HCT116 (cell line): ENCODE results near the gene CHRNA7. TPM values are rescaled to one million over a fixed set of nuclear protein-coding genes. Genes with fewer than 3 reads are reported as not detected.
A peak's percentile ranks its signal among the peaks of the same experiment; 100 is the strongest.

ENCODE experiments used
- ATAC-seq: fragments of 200-7000 bp; cut with Tn5 transposase; 2 replicates; pipeline ENCODE4 v1.9.1; 2020; ENCODE audit warnings: mild to moderate bottlenecking, moderate library complexity
- BruUV-seq: library from RNA; stranded (reverse); fragments of 400-500 nt; replicated peaks from 2 replicates; lab custom pipeline; 2021; lab: Mats Ljungman, UMichigan
- CTCF ChIA-PET: fragments of 300-600 bp; sonication (Branson Sonifier 250); formaldehyde crosslinking; loops from one replicate; lab custom pipeline; 2021; ENCODE audit warnings: antibody characterized with exemption; lab: Charles Lee
- POLR2A ChIA-PET: fragments of 300-600, 350-600 bp; sonication (Branson Sonifier 250); formaldehyde crosslinking; loops from one replicate; lab custom pipeline; 2021; ENCODE audit warnings: antibody characterized with exemption; lab: Charles Lee
- RAD21 ChIA-PET, 2 experiments: fragments of 300-600 bp; sonication (Branson Sonifier 250); formaldehyde crosslinking; loops; one replicate each; lab custom pipeline; 2023; ENCODE audit warnings: low total read pairs in 2 of 2; ENCODE audit not compliant: uncharacterized antibody in 2 of 2, unreplicated experiment in 2 of 2, low non-redundant PET in 1 of 2; lab: Charles Lee
- DNase-seq: peaks from one replicate; pipeline ENCODE4 v3.0.0-alpha.2; 2010; ENCODE audit warnings: low read depth, low spot score
- H2AFZ ChIP-seq: fragments of 200-600 bp; shearing (Covaris generic), sonication (generic); 2 replicates; pipeline ENCODE4 v1.6.1; 2017; ENCODE audit warnings: low read depth, mixed run types, mixed read lengths, antibody characterized with exemption, low read length; ENCODE audit not compliant: poor library complexity, severe bottlenecking
- H3K27ac ChIP-seq: 2 replicates; pipeline ENCODE4 v1.5.1; 2012; ENCODE audit warnings: low read depth, low read length
- H3K27me3 ChIP-seq: fragments of 200-600 bp; sonication (generic); 2 replicates; pipeline ENCODE4 v1.6.1; 2016; ENCODE audit warnings: mixed run types, low read length, mixed read lengths; ENCODE audit not compliant: insufficient read depth
- H3K36me3 ChIP-seq, 2 experiments: fragments of 200-500 bp in 1 of 2; fragments of 200-600 bp in 1 of 2; sonication (Bioruptor generic) in 1 of 2; sonication (generic) in 1 of 2; 2 replicates each; pipeline versions ENCODE4 v1.5.1 to v1.6.1; 2014 to 2016; ENCODE audit warnings: low read length in 2 of 2, inconsistent platforms in 1 of 2, mixed read lengths in 1 of 2, mixed run types in 1 of 2; ENCODE audit not compliant: insufficient read depth in 2 of 2, control insufficient read depth in 1 of 2
- H3K4me1 ChIP-seq, 2 experiments: fragments of 200-600 bp in 1 of 2; sonication (generic) in 1 of 2; 2 replicates each; pipeline versions ENCODE4 v1.5.1 to v1.6.1; 2012 to 2017; ENCODE audit warnings: low read length in 2 of 2, inconsistent platforms in 1 of 2, mild to moderate bottlenecking in 1 of 2, mixed read lengths in 1 of 2, mixed run types in 1 of 2, moderate library complexity in 1 of 2; ENCODE audit not compliant: insufficient read depth in 2 of 2, control insufficient read depth in 1 of 2
- H3K4me2 ChIP-seq: fragments of 200-600 bp; sonication (generic); 2 replicates; pipeline ENCODE4 v1.6.1; 2017; ENCODE audit warnings: mixed run types, low read length, mixed read lengths
- H3K4me3 ChIP-seq, 2 experiments: fragments of 200-600 bp in 1 of 2; sonication (generic) in 1 of 2; replicated peaks in 1 of 2; 2 replicates each; pipeline ENCODE4 v1.5.1; 2011 to 2016; ENCODE audit warnings: low read length in 2 of 2, control low read depth in 1 of 2, low read depth in 1 of 2, mild to moderate bottlenecking in 1 of 2, mixed read lengths in 1 of 2, mixed run types in 1 of 2
- H3K79me2 ChIP-seq: fragments of 200-600 bp; sonication (generic); 2 replicates; pipeline ENCODE4 v1.6.1; 2017; ENCODE audit warnings: mild to moderate bottlenecking, mixed run types, low read length, moderate library complexity, mixed read lengths; ENCODE audit not compliant: insufficient read depth
- H3K9ac ChIP-seq: fragments of 200-600 bp; sonication (generic); 2 replicates; pipeline ENCODE4 v1.6.1; 2016; ENCODE audit warnings: low read length, mixed read lengths
- H3K9me2 ChIP-seq: fragments of 200-600 bp; sonication (generic), shearing (Covaris generic); 2 replicates; pipeline ENCODE4 v1.6.1; 2017; ENCODE audit warnings: mixed run types, mild to moderate bottlenecking, moderate library complexity; ENCODE audit not compliant: insufficient read depth
- H3K9me3 ChIP-seq, 2 experiments: fragments of 200-500 bp in 1 of 2; fragments of 200-600 bp in 1 of 2; sonication (Bioruptor generic) in 1 of 2; sonication (generic) in 1 of 2; 2 replicates each; pipeline ENCODE4 v1.6.1; 2014 to 2017; ENCODE audit warnings: low read length in 2 of 2, mixed read lengths in 2 of 2, inconsistent platforms in 1 of 2, low read depth in 1 of 2, mild to moderate bottlenecking in 1 of 2, mixed run types in 1 of 2, moderate library complexity in 1 of 2; ENCODE audit not compliant: control insufficient read depth in 1 of 2, insufficient read depth in 1 of 2
- H4K20me1 ChIP-seq: fragments of 200-600 bp; sonication (generic), shearing (Covaris generic); 2 replicates; pipeline ENCODE4 v1.6.1; 2017; ENCODE audit warnings: mixed run types, mild to moderate bottlenecking, moderate library complexity; ENCODE audit not compliant: insufficient read depth
- EGR1 ChIP-seq: IDR thresholded peaks from 2 replicates; pipeline ENCODE4 v1.6.1; 2012; ENCODE audit warnings: low read depth
- EZH2phosphoT487 ChIP-seq: fragments of 200-600 bp; IDR thresholded peaks from 2 replicates; pipeline ENCODE4 v1.6.1; 2018; ENCODE audit warnings: antibody characterized with exemption, borderline replicate concordance
- FOSL1 ChIP-seq: IDR thresholded peaks from 2 replicates; pipeline ENCODE4 v1.6.1; 2012; ENCODE audit warnings: low read depth
- POLR2A ChIP-seq: IDR thresholded peaks from 2 replicates; pipeline ENCODE4 v1.7.0; 2011; ENCODE audit warnings: borderline replicate concordance; ENCODE audit not compliant: insufficient read depth, insufficient read length; ENCODE audit errors: extremely low read depth
- POLR2AphosphoS5 ChIP-seq: IDR thresholded peaks from 2 replicates; pipeline ENCODE4 v1.6.1; 2011; ENCODE audit warnings: mild to moderate bottlenecking, low read depth, low read length, moderate library complexity
- SRF ChIP-seq: IDR thresholded peaks from 2 replicates; pipeline ENCODE4 v1.6.1; 2012; ENCODE audit warnings: low read depth
- TCF7L2 ChIP-seq: IDR thresholded peaks from 2 replicates; pipeline ENCODE4 v1.7.0; 2011; ENCODE audit warnings: borderline replicate concordance, inconsistent platforms; ENCODE audit not compliant: insufficient read depth, insufficient read length; ENCODE audit errors: extremely low read depth
- intact Hi-C: fragments of 100-400 bp; cut with micrococcal nuclease; formaldehyde crosslinking; loops from 2 replicates; pipeline ENCODE4 v1.10.0; 2022
- total RNA-seq: library from RNA; stranded (reverse); gene quantifications from one replicate; pipeline ENCODE4 v1.2.1, GENCODE V29; 2021; ENCODE audit not compliant: unreplicated experiment
- TF ChIP-seq, protein P1 (sequence below): IDR thresholded peaks from 2 replicates; pipeline ENCODE4 v1.6.1; 2012
- TF ChIP-seq, protein P2 (sequence below), 3 experiments: fragments of 200-600 bp in 1 of 3; sonication (generic) in 1 of 3; IDR thresholded peaks in 2 of 3; conservative IDR thresholded peaks in 1 of 3; 2 replicates each; pipeline ENCODE4 v1.5.1; 2012 to 2017; ENCODE audit warnings: low read depth in 2 of 3, low read length in 2 of 3, antibody characterized with exemption in 1 of 3, borderline replicate concordance in 1 of 3, control low read depth in 1 of 3, mild to moderate bottlenecking in 1 of 3, mixed read lengths in 1 of 3, mixed run types in 1 of 3, moderate library complexity in 1 of 3; ENCODE audit not compliant: insufficient read depth in 1 of 3

Gene CHRNA7
- total RNA-seq, 1 experiment from 2014 or later: 6.8 TPM

DNA sequence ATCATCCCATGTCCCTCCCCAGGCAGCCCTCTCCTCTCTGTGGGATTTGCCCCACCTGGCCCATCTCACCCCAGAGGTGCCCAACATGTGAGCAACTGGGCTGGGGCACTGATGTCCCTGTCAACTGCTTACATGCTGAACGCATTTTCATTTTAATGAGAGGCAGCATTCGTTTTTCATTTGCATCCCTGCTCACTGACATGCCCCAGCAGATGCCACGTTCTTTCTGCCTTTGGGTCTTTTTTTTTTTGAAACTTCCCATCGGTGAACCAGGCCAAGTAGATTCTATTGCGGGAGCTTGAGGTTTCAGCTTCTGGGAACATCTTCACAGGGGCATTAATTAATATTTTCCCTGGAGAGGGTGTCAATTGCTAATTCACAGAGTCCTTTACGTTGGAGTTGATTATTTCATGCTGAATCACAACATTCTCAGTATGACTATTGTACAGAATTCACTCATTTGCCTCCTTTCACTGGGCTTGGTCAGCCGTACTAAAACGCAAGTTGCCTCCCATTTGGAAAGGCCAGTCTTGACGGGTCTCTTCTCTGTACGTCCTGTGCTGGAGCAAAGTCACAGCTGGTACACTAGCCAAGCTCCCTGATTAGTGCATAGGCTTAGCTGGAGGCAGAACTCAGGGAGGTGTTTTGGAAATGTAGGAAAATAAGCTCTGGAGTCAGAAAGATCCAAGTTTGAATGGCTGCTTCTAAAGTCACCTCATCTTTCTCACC lies 69.8 kb downstream of the CHRNA7 start:
- DNase-seq: no peak
- RAD21 ChIA-PET: no interaction called here
- no peaks in the 10 kb centered on the region for H3K36me3 ChIP-seq
- H4K20me1 ChIP-seq: no peaks in the 10 kb centered on the region
- no peaks in the 10 kb centered on the region for H3K79me2 ChIP-seq
- no peak overlapping the region for H3K4me2 ChIP-seq
- no peak overlapping the region for H3K27ac ChIP-seq
- BruUV-seq: no TSS peak
- no peak overlapping the region for H3K4me3 ChIP-seq
- no peak overlapping the region for H3K9ac ChIP-seq
- no peak for TF ChIP-seq POLR2AphosphoS5
- no peak for TF ChIP-seq POLR2A
- TF ChIP-seq, protein P1, sequence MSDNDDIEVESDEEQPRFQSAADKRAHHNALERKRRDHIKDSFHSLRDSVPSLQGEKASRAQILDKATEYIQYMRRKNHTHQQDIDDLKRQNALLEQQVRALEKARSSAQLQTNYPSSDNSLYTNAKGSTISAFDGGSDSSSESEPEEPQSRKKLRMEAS: no peak
- TF ChIP-seq EGR1: no peak
- TF ChIP-seq FOSL1: no peak
- no peaks in the 10 kb centered on the region for H3K9me3 ChIP-seq
- no peak overlapping the region for H2AFZ ChIP-seq
- intact Hi-C loops: no loop called here
- H3K4me1 ChIP-seq: no peaks in the 10 kb centered on the region
- CTCF ChIA-PET: no interaction called here
- POLR2A ChIA-PET: no interaction called here
- H3K27me3 ChIP-seq: no peaks in the 10 kb centered on the region
- ATAC-seq: no peak
- H3K9me2 ChIP-seq: no peaks in the 10 kb centered on the region

DNA sequence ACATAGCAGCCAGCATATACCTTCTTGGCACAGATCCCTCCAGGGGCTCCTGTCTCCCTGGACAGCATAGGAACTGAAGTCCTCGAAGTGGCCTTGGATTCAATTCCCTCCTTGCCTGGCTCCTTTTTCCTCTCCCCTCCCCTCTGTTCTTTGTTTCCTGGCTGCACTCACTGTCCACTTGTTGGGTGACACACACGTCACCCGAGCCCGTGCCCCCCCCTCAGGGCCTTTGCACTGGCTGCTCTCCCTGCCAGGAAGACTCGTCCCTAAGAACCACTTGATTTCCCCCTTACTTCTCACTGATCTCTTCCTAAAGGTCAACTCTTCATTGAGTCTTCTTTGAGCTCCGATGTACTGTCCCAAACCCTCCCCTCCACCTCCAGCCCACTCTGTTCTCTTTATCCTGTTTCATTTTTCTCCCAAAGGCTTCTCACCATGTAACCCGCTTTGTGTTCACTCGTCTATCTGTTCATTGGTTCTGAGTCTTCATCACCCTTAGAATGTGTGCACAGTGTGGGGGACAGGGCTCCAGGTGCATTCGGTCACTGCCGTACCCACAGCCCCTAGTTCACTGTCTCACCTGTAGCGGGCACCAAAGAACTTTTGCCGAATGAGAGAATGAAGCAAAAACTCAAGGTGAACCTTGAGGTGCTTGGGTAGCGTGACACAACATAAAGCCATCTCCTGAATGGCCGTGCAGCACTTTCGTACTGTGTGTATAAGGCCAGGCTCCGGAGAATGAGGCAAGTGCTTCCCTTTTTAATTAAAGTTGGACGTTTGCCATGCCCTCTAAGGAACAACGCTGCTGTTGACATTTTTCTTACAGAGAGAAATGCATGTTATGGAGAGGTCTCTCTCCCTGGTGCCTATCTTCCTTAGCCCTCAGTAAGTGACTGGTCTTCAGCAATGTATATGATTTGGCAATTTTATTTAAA lies 74.0 kb downstream of the CHRNA7 start:
- DNase-seq (no peak), ATAC-seq (peak; percentile 38; the same call in 1 of the 2 replicates)
- POLR2A ChIA-PET: no interaction called here
- no peaks in the 10 kb centered on the region for H3K9me2 ChIP-seq
- H3K27ac ChIP-seq: no peak overlapping the region
- CTCF ChIA-PET: no interaction called here
- intact Hi-C loops: no loop called here
- no peaks in the 10 kb centered on the region for H4K20me1 ChIP-seq
- H3K27me3 ChIP-seq: no peaks in the 10 kb centered on the region
- no peaks in the 10 kb centered on the region for H3K36me3 ChIP-seq
- no peak overlapping the region for H3K4me3 ChIP-seq
- H3K4me1 ChIP-seq: no peaks in the 10 kb centered on the region
- H2AFZ ChIP-seq: no peak overlapping the region
- no peak overlapping the region for H3K9ac ChIP-seq
- RAD21 ChIA-PET: no interaction called here
- H3K9me3 ChIP-seq: no peaks in the 10 kb centered on the region
- no TSS peak for BruUV-seq
- TF ChIP-seq TCF7L2: no peak
- TF ChIP-seq EZH2phosphoT487: no peak
- TF ChIP-seq, protein P2, sequence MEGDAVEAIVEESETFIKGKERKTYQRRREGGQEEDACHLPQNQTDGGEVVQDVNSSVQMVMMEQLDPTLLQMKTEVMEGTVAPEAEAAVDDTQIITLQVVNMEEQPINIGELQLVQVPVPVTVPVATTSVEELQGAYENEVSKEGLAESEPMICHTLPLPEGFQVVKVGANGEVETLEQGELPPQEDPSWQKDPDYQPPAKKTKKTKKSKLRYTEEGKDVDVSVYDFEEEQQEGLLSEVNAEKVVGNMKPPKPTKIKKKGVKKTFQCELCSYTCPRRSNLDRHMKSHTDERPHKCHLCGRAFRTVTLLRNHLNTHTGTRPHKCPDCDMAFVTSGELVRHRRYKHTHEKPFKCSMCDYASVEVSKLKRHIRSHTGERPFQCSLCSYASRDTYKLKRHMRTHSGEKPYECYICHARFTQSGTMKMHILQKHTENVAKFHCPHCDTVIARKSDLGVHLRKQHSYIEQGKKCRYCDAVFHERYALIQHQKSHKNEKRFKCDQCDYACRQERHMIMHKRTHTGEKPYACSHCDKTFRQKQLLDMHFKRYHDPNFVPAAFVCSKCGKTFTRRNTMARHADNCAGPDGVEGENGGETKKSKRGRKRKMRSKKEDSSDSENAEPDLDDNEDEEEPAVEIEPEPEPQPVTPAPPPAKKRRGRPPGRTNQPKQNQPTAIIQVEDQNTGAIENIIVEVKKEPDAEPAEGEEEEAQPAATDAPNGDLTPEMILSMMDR (IDR thresholded peaks at IDR 0.05 in 2 of 3, conservative IDR thresholded peaks at IDR 0.05 in 1 of 3; ENCODE audit: borderline replicate concordance in 1 of 3, insufficient read depth in 1 of 3, low read depth in 2 of 3, low read length in 2 of 3): peak in 2 of 3 experiments; percentile 32 to 34; a peak in 3 of 6 replicates
- TF ChIP-seq SRF: no peak
- no peaks in the 10 kb centered on the region for H3K79me2 ChIP-seq
- H3K4me2 ChIP-seq: no peak overlapping the region
